Activated CD8-positive, alpha-beta memory T cell treated with anti-CD3 and anti-CD28 coated beads, Interleukin-2, amount 50 U/mL, for 24 hours (primary cell): Measurements from ENCODE around the gene PHACTR3.

Experiments
- DNase-seq: peaks from one replicate; pipeline ENCODE4 v3.0.0-alpha.2; 2020; ENCODE audit errors: extremely low read depth

PHACTR3 gene

DNA sequence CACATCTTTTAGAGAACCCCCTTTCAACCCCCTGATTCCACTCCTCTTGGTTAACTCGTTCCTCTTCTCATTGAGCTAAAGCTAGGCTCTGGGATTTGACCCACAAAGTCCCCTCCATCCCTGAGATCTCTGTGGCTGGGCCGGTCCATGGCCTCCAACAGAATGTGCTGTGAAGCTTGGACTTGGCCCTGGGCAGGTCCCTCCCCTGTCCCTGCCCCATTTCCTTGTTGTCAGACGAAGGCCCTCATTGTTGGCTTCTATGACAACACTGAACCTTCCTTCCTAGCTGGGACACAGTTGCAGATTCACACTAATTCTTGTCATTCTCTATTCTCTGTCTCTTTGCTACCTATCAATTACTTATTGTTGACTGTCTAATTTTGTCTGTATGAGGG lies 173.0 kb downstream of the PHACTR3 start:
- no peak for DNase-seq

DNA sequence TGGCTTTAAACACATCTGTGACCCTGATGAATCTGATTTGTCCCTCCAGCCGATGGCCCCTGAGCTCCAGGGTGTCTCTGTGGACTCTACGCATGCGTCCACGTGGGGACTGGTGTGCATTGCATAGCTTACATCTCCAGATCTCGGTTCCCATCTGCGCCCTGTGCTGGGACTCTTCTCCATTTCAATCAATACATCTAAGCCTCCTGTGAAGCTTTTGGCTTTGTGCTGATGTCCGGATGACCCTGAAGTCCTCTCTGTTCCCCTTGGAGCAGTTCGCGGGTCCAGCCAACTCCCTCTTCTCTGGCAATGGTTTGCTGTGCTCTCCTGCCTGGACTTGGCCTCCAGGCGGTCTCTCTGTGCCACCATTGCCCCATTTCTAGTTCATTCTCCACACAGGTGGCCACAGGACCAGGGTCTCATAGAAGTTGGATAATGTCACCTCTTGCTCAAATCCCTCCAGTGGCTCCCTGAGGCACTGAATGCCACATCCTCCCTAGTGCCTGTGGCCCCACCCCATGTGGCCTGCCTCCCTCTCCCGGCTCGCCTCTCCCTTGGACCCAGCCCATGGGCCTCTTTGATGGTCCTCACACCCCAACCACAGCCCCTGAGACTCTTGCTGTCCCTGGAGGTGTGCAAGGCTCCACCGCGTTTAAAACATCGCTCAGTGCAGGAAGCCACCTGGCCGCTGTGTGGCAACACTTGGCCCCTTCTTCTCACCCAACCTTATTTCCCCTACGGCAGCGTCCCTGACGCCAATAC lies 173.7 kb downstream of the PHACTR3 start:
- no peak for DNase-seq

DNA sequence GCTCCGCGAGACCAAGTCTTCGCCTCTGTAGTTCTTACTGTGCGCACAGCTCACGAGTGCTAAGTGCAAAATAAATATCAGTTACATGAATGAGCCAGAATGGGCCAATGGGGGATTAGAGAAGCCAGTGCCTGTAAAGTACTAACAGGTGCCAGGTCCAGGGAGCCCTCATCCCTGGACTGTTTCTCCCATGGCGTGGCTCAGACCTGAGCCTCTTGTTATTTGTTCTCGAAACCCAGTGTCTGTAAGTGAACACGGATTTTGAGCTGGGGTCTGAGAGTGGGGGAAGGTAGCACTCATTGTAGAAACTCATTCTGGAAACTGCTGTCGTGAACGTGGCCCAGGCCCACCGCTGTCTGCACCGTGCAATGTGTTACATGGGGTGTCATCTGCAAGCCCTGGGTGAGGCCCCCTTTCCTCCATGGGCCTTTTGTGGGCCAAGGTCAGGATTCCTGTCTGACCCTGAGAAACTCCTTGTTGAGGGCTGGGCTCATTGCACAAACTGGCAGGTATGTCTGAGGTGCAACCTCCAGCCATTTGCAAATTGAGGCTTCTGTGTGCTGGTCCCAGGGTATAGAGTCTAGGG lies 174.4 kb downstream of the PHACTR3 start:
- no peak for DNase-seq

DNA sequence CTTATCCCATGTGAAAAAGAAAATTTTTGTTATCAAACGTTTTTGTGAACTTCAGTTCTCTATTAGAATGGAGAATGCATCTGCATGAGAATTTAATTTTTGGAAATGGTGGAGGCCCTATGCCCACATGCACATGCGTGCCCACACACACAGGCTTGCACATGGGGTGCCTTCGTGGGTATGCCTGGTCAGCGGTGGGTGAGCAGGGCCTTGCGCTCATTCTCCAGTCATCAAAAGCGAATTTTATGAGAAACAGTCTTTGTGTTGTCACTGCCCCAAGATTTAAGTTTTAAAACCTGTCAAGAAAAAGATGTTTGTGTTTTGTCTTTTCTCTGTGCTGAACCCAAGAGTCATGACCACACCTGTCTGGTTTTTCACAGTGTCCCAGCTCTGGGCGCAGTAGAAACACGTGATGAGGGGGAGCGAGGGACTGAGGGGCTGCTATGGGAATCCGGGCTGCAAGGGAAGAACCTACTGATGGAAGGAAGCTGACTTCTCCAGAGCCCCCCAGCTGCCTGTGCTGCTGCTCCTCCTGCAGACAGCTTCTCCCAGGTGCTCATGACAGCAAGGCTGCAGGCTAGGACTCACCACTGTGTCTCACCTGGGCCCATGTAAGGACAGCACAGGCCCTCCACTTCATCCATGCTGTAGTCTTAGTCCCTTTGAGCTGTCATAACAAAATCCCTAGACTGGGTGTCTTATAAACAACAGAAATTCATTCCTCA lies 175.5 kb downstream of the PHACTR3 start:
- DNase-seq, result no peak

DNA sequence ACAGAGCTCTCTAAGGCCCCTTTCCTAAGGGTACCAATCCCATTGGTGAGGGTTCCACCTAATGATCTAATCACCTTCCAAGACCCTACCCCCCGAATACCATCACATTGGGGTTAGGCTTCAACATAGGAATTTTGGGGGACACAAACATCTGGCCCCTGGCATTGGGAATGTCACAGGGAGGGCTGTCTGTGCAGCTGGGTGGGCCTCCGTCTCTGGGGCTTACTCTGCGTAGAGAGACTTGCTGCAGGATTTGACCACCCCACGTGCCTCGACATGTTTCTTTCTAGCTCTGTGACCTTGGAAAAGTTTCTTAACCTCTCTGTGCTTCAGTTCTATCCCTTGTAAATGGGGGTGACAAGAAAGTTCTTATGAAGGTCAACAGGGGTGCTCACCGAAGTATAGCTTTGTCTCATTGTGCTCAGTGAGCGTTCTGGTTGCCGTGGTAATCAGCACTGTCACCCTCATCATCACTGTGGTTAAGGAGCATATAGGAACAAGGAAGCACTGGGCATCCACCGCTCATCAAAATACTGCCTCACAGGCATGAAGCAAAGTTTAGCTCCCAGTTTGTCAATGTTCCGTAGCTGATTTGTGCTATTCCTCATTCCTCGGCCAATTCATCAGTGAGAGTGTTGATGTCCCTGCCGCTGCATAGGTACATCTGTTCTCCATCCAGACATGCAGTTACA lies 176.3 kb downstream of the PHACTR3 start:
- DNase-seq, result no peak

DNA sequence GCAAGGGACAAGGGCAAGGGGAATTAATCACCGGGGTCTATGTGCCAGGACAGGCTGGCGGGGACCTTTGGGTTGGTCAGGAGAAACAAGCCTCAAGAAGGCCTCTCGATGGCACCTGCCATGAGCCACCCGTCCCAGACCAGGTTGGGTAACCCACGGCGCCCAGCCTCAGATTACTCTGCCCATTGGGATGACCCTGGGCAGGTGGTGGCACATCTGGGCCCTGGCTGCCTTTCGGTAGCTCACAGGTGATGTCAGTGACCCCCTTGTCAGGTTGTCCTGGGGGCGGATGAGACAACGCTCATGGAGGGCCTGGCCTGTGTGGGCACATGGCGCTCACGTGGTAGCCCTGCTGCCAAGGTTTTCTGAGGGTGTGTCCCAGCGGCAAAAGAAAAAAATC lies 176.9 kb downstream of the PHACTR3 start:
- DNase-seq, result no peak

DNA sequence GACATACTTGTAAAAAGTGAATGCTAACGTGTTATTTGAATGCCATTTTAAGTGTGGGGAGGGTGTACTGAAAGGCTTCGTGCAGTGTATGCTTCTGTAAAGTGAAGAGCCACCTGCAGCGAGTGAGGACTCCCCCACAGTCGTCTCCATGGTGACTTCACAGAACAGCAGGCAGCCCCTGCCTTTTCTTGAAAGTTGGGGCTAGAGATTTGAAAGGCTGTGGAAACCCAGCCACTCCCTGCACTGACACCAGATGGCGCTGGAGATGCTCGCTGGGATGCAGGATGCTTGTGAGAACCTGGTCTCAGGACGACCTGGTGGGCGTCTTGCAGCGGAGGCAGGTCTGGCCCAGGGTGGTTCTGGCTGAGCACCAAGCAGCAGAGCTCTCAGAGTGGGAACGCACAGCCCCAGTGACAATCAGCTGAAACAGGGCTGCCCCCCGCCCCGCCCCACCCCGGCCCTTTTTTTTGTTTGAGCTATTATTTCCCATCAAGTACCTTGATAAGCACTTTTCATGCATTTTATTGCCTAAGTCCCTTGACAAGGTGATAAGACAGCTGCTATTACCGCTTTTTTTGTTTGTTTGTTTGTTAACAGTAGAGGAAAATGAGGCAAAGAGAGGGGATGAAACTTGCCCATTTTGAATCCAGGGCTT lies 178.8 kb downstream of the PHACTR3 start:
- DNase-seq, result peak; percentile 9

DNA sequence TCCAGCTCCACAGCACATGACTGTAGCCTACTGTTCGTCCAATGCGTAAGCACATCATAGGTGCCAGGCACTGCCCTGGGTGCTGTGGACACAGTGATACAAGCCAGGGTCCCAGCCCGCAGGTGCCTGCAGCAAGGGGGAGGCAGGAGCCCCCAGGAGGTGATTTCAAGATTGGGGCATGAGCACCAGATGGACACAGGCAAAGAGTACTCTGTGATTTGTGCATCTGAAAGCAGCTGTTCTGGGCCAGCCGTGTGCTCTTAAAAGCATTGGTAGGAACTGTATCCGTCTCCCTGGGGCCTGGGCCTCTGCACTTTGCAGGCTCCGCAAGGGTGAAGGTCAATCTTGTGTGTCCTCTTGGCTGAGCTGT lies 179.3 kb downstream of the PHACTR3 start:
- DNase-seq, result no peak

DNA sequence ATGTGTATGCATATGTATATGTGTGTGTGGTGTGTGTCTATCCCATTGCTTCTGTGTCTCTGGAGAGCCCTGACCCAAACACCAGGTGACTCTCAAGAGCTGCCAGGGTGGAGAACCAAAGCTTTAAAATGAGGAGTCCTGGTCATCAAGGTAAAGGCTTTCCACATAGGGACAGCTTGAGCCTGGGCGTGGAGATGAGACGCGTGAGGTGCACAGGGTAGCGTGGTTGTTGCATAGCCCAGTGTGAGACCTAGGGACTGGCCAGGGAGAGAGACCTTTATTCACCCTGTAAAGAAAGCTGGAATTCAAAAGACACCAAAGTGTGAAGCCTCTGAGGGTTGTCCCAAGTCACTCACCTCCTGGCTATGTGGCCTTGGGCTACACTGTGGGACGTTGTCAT lies 180.0 kb downstream of the PHACTR3 start:
- no peak for DNase-seq

DNA sequence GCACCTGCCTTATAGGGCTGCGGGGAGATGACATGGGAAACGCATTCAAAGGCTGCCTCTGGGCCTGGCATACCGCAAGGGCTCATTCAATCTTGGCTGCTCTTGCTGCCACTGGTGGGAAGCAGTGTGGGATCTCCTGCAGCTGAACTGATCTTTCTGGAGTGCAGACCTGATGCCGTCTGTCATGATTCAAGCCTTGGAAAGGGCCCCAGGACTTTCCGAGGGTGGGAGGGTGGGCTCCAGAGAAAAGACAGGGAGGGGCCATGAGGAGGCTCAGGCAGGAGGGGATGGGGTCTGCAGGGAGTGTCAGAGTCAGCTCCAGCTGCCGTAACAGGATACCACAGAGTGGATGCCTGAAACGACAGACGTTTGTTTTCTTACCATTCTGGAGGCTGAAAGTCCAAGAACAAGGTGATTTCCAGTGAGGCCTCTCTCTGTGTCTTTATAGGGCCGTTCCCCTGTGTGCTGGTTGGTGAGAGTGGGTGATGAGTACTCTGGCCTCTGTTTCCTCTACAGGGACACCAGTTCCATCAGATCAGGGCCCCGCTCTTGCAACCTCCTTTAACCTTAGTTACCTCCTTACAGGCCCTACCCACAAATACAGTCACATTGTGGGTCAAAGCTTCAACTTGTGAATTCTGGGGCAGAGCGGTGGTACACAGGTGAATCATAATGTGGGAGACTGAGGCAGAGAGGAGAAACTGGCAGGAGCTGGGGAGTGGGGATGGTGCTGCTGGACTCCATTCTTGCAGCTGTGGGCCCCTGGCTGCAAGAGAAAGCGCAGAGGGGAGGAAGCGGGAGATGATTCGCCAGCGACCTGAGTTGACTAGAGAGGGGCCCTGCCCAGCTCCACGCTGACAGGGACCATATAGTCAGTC lies 180.7 kb downstream of the PHACTR3 start:
- no peak for DNase-seq

DNA sequence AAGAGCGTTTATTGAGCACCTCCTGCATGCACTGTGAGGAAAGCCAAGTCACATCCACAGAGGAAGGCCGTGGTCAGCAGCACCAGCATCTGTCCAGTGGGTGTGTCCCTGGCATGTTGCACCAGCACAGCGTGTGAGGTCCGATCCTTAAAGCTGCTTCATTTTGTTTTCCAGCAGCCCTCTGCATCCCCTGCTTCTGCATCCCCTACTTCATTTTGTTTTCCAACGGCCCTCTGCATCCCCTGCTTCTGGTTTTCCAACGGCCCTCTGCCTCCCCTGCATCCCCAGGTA lies 181.3 kb downstream of the PHACTR3 start:
- no peak for DNase-seq

DNA sequence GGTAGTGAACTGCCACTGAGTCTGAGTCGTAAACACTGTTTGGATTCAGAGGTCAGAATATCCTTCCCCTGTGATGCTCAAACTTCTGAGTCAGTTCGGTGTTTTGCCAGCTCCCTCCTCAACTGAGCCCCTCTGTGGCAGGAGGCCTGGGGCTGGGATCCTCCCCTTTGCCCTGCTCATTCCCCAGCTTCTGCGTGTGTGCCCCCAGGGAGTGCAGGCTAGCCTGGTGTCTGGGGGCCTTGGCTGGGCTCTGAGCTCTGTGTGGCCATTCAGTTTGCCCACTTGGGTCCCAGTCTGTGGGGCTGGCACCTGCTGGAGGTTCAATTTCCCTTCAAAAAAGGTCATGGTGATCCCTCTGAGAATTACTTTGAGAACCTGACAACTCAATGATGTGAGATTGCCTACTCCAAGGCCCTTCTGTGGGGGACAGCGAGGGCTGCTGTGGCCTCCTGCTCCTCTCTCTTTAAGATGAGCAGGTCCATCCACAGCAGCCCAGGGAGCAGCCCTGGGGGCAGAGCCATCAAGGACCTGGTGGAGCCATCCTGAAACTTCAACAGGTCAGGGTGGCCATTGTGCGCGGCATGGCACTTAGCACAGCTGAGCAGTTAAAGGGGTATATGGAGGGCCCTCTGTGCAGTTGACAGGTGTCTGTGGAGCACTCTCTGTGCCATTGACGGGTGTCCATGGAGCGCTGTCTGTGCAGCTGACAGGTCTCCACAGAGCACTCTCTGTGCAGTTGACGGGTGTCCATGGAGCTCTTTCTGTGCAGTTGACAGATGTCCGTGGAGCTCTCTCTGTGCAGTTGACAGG lies 181.9 kb downstream of the PHACTR3 start:
- no peak for DNase-seq

DNA sequence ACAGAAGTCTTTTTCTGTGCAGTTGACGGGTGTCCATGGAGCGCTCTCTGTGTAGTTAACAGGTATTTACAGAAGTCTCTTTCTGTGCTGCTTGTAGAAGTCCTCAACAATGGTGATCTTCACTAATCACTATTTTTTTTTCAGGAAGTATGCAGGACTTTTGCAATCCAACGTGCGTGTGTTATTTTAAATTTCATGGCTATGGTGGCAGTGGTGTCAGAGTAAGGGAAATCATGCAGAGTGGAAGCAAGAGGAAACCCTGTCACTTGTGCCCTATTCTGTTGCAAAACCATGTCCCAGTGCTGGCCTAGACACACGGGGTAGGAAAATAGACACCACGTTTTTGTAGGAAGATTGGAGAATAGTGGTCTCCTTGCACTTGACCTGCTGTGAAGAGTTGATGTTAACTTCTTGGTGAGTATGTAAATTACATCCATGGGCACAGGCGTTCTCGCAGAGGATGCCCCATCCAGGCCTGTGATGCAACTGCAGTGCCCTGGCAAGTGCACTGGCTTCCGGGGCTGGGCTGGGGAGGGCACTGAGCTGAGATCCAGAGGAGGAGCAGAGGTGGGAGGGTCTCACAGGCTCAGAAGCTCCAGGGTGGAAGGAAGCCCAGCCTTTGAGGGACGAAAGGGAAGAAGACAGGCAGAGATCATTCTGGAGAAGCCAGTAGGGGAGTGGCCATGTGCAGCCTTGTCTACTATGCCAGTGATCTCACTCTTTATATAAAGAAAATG lies 182.6 kb downstream of the PHACTR3 start:
- DNase-seq, result no peak

DNA sequence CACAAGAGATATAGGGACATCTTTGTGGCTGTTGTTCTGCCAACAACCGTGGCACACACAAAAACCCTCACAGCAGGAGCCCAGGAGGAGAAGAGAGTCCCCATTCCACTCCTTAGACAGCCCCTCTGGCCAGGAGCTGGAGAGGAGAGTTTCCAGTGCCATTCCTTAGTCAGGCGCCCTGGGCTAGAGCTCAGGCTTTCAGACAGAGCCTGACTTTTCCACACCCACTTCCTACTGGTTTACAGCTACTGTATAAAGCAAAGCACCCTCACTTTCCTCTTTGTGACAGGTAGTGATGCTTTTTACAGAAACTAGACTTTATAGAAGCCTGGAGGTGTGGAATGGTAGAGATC lies 183.2 kb downstream of the PHACTR3 start:
- no peak for DNase-seq

DNA sequence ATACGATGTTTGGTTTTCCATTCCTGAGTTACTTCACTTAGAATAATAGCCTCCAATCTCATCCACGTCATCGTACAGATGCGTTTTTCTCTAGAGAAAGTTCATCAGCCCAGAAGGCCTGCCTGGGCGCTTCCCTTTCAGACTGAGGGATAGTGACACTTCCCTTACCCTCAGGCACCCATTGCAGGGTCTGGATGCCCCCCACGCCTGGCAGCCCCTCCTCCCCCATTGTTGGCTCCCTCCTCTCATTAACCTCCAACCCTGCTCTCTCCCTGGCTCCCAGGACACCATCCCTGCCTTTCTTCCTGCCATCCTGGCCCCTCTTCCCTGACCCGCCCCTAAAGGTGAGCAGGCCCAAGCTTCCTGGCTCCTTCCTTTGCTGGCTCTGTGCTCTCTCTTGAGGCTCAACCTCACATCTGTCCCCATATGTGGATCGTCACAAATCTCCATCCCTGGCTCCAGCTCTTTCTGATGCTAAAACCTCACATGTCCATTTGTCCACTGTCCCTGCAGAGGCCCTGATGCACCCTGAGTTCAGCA lies 183.9 kb downstream of the PHACTR3 start:
- no peak for DNase-seq

DNA sequence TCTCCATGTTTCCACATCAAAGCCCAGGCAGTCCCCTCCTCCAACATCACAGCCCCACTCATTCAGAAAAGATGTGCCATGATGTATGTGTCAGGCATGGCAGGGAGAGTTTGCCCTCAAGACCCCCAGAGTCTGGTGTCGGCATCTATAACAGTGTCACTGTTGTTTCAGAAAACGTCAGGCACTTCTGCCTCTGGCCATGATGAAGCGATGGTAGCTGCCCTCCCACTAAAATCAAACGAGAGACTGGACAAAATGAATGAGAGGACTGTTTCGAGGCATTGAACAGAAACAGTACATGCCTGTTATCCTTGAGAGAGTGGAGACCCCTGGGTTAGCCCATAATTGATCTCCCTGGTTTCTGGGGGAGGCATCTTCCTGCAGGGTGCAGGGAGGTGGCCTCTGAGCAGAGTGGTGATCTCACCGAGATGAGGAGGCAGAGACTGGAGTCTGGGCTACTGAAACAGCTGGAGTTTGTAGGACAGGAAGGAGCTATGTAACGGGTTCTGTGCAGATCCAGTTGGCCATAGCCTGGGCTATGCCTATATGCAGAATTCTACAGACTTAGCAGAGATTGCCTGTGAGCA lies 184.6 kb downstream of the PHACTR3 start:
- DNase-seq, result no peak

DNA sequence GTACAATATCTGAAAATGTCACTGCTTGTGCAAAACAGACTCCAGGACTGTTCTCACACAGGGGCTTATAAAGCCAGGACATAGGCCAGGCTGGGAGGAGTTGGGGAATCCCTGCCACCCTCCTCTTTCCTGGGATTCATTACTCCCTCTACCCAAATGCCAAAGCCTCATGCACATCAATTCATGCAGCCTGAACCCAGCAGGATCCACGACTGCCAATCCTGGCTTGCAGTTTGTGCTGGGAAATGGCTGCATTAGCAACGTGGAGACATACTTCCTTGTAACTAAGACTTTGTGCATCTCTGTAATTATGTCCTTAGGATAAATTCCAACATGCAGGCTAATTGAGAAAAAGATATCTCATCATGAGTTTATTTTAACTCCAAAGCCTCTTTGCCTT lies 185.3 kb downstream of the PHACTR3 start:
- DNase-seq, result no peak

DNA sequence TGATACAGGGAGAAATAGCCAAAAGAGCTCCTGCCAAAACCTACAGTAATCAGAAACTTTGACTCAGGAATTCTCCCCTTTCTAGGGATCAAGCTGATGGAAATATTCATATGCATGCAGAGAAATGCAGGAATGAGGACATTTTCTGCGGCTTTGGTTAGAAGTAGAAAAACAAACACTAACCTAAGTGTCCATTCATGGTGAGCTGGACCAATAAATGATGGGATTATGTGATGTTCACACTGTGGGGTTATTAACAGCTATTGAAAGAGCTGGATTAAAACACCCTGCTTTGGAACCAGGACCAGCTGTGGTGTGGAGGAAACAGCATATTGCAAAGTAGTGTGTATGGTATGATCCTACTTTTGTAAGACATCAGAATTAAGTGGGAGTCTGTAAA lies 186.0 kb downstream of the PHACTR3 start:
- DNase-seq, result no peak

DNA sequence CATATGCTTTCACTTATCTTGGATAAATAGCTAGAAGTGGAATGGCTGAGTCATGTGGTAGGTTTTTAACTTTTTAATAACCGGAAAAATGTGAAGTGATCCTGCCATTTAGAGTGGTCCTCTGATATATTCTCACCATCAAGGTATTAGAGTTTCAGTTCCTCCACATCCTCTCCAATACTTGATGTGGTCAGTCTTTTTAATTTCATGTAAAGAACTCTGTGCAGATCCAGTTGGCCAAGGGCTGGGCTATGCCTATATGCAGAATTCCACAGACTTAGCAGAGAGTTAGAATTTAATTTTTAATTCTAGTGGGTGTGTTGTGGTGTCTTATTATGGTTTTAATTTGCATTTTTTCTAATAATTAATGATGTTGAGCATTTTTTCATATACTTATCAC lies 188.0 kb downstream of the PHACTR3 start:
- no peak for DNase-seq
